ENCODE measurements around the gene TMEM236.

The TMEM236 gene

GRCh38 chr10:17782921-17783665 is 31.1 kb downstream of the TMEM236 start:
- H3K4me2 ChIP-seq (ENCODE audit: low read length) = no peak overlapping the region
- H3K79me2 ChIP-seq (ENCODE audit: low read length) = no peaks in the 10 kb centered on the region
- H3K9ac ChIP-seq (ENCODE audit: low read length) = no peak overlapping the region
- no peaks in the 10 kb centered on the region for H3K27me3 ChIP-seq (ENCODE audit: low read depth, low read length)
- TF ChIP-seq CTCF (IDR thresholded peaks at IDR 0.05; ENCODE audit: low read depth, low read length) (no peak), EZH2phosphoT487 (IDR thresholded peaks at IDR 0.05; ENCODE audit: low read depth) (no peak)
- H2AFZ ChIP-seq (ENCODE audit: low read depth, low read length) = no peak overlapping the region
- no peak overlapping the region for H3K4me3 ChIP-seq (ENCODE audit: low read length)
- H3K27ac ChIP-seq (ENCODE audit: low read length) = no peak overlapping the region
- H3K36me3 ChIP-seq (replicated peaks; ENCODE audit: low read depth, low read length) = no peaks in the 10 kb centered on the region
- no peaks in the 10 kb centered on the region for H3K9me3 ChIP-seq (ENCODE audit: insufficient read depth, low read length)
- H3K4me1 ChIP-seq (ENCODE audit: low read length) = peaks cover 10% of the 10 kb centered on the region
- H4K20me1 ChIP-seq (ENCODE audit: insufficient read depth, low read length) = no peaks in the 10 kb centered on the region

GRCh38 chr10:17783751-17784150 is 31.8 kb downstream of the TMEM236 start:
- Histone ChIP-seq H3K79me2 (ENCODE audit: low read length) (no peaks in the 10 kb centered on the region), H3K27ac (ENCODE audit: low read length) (no peak overlapping the region), H4K20me1 (ENCODE audit: insufficient read depth, low read length) (no peaks in the 10 kb centered on the region), H3K9ac (ENCODE audit: low read length) (no peak overlapping the region), H3K9me3 (ENCODE audit: insufficient read depth, low read length) (no peaks in the 10 kb centered on the region), H3K36me3 (replicated peaks; ENCODE audit: low read depth, low read length) (no peaks in the 10 kb centered on the region), H3K4me3 (ENCODE audit: low read length) (no peak overlapping the region), H2AFZ (ENCODE audit: low read depth, low read length) (no peak overlapping the region), H3K4me1 (ENCODE audit: low read length) (peaks cover 10% of the 10 kb centered on the region), H3K4me2 (ENCODE audit: low read length) (no peak overlapping the region), H3K27me3 (ENCODE audit: low read depth, low read length) (no peaks in the 10 kb centered on the region)
- TF ChIP-seq CTCF (IDR thresholded peaks at IDR 0.05; ENCODE audit: low read depth, low read length) (no peak), EZH2phosphoT487 (IDR thresholded peaks at IDR 0.05; ENCODE audit: low read depth) (no peak)

- peaks cover 10% of the 10 kb centered on the region for H3K4me1 ChIP-seq (ENCODE audit: low read length)
- no peak overlapping the region for H3K27ac ChIP-seq (ENCODE audit: low read length)
- no peaks in the 10 kb centered on the region for H4K20me1 ChIP-seq (ENCODE audit: insufficient read depth, low read length)
- no peaks in the 10 kb centered on the region for H3K79me2 ChIP-seq (ENCODE audit: low read length)
- no peak overlapping the region for H3K4me2 ChIP-seq (ENCODE audit: low read length)
- H3K27me3 ChIP-seq (ENCODE audit: low read depth, low read length) = no peaks in the 10 kb centered on the region
- H3K36me3 ChIP-seq (replicated peaks; ENCODE audit: low read depth, low read length) = no peaks in the 10 kb centered on the region
- H3K4me3 ChIP-seq (ENCODE audit: low read length) = no peak overlapping the region
- H2AFZ ChIP-seq (ENCODE audit: low read depth, low read length) = no peak overlapping the region
- H3K9me3 ChIP-seq (ENCODE audit: insufficient read depth, low read length) = no peaks in the 10 kb centered on the region
- no peak for TF ChIP-seq EZH2phosphoT487 (IDR thresholded peaks at IDR 0.05; ENCODE audit: low read depth)
- no peak for TF ChIP-seq CTCF (IDR thresholded peaks at IDR 0.05; ENCODE audit: low read depth, low read length)
- no peak overlapping the region for H3K9ac ChIP-seq (ENCODE audit: low read length)
These were observed 32.7 kb downstream of the TMEM236 start for GRCh38 chr10:17784688-17785087.

GRCh38 chr10:17785276-17785930 is 33.4 kb downstream of the TMEM236 start:
- H3K4me1 ChIP-seq (ENCODE audit: low read length) = peaks cover 10% of the 10 kb centered on the region
- no peaks in the 10 kb centered on the region for H3K27me3 ChIP-seq (ENCODE audit: low read depth, low read length)
- H3K27ac ChIP-seq (ENCODE audit: low read length) = no peak overlapping the region
- TF ChIP-seq EZH2phosphoT487 (IDR thresholded peaks at IDR 0.05; ENCODE audit: low read depth) = no peak
- H2AFZ ChIP-seq (ENCODE audit: low read depth, low read length) = no peak overlapping the region
- no peak overlapping the region for H3K9ac ChIP-seq (ENCODE audit: low read length)
- H3K4me2 ChIP-seq (ENCODE audit: low read length) = no peak overlapping the region
- no peaks in the 10 kb centered on the region for H3K9me3 ChIP-seq (ENCODE audit: insufficient read depth, low read length)
- H4K20me1 ChIP-seq (ENCODE audit: insufficient read depth, low read length) = no peaks in the 10 kb centered on the region
- H3K4me3 ChIP-seq (ENCODE audit: low read length) = no peak overlapping the region
- no peaks in the 10 kb centered on the region for H3K36me3 ChIP-seq (replicated peaks; ENCODE audit: low read depth, low read length)
- no peaks in the 10 kb centered on the region for H3K79me2 ChIP-seq (ENCODE audit: low read length)
